ENCODE results near the gene KLHL6.

KLHL6 gene

GRCh38 chr3:183506674-183507320 lies 48.7 kb downstream of the KLHL6 start:
- no peak for DNase-seq (ENCODE audit: low read depth, low spot score)

DNA sequence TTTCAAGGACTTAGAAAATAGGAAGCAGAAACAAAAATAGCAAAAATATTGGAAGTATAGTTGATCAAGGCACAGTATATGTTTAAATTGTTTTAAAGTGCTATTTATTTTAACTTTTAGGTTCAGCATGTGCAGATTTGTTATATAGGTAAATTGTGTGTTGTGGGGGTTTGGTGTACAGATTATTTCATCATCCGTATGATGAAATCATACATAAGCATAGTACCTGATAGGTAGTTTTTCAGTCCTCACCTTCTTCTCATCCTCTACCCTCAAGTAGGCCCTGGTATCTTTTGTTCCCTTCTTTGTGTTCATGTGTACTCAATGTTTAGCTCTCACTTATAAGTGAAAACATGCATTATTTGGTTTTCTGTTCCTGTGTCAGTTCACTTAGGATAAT lies 50.9 kb downstream of the KLHL6 start:
- no peak for DNase-seq (ENCODE audit: low read depth, low spot score)

DNA sequence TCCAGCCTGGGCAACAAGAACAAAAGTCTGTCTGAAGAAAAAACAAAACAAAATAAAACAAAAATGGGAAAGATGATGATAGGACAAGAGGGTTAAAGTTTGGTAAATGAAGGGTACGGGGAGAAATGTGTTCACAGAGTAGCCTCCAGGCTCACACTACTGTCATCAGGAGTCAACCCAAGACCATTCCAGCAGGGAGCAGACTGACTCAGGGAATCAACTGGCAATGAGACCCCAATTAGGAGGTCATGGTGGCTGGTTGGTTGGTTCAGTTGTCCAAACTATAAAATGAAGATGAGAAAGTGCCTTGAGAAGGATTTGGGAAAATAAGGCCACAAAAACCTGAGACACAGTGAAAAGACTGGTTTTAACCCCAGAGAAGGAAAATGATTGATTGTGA lies 51.8 kb downstream of the KLHL6 start:
- DNase-seq (ENCODE audit: low read depth, low spot score): no peak

- DNase-seq (ENCODE audit: low read depth, low spot score): no peak
These were observed 53.0 kb downstream of the KLHL6 start for GRCh38 chr3:183502237-183503181.

DNA sequence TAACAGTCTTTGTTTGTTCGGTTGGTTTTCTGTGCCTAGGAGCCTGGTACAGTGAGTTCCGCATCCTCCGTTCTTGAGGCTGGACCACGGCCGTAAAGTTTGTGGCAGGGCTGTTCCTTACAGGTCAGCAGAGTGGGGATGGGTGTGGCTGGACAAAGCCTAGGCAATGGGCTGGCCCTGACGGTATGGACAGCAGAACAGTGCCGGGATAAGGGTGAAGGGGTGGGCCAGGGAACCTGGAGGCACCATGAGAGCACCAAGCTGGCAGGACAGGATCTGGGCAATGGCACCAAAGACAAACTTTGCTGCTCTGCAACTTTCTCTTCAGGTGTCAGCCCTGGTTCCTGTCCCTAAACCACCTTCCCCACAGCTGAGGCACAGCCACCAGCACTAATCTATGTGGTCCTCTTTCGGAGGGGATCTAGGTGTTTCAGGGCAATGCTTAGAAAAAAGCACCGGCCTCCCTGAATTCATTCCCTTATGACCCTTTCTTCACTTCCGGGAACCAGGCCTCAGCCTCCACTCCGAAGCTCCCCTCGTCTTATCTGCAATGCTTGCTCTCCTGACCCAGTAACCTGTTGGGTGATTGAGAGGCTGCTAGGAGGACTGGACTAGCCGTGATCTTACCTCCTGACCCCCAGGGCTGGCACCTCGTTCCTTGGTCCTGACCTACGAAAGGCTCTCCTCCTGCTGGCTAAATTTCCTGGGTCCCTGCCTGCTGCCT lies 54.4 kb downstream of the KLHL6 start:
- no peak for DNase-seq (ENCODE audit: low read depth, low spot score)

GRCh38 chr3:183500319-183500718 lies 55.2 kb downstream of the KLHL6 start:
- no peak for DNase-seq (ENCODE audit: low read depth, low spot score)

GRCh38 chr3:183498634-183499033 lies 56.9 kb downstream of the KLHL6 start:
- DNase-seq (ENCODE audit: low read depth, low spot score): no peak

- no peak for DNase-seq (ENCODE audit: low read depth, low spot score)
These were observed 58.2 kb downstream of the KLHL6 start for GRCh38 chr3:183497313-183497712.

DNA sequence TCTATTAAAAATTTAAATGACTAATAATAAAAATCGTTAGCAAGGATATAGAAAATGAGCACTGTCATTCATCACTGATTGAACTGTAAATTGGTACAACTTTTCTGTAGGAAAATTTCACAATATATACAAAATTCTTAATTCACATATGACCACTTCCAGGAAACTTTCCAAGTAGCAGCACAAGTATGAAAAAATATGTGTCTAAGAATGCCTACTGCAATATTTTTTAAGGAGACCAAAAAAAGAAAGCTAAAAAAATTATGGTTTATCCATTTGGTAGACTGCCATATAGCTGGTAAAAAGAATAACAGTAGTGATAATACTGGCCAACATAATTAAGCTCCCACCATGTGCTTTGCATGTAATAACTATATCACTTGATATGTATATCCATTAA lies 59.2 kb downstream of the KLHL6 start:
- no peak for DNase-seq (ENCODE audit: low read depth, low spot score)

DNA sequence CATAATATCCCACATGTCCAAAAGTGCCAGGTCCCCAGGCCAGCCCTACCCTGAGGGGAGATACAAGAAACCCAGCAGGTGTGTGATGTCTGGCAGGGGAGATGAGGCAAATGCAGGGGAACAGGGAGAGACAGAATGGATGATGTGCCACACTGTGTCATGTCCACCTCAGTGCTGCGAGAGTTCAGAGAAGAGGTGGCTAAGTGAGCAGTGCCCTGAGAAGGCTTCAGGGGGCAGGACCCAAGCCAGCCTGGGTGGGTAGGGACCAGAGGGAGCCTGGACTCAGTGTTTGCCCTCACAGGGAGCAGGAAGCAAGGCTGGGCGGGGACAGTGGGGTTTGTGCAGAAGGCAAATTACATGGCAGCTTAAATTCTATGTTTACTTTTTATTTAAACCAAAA lies 61.2 kb downstream of the KLHL6 start:
- DNase-seq (ENCODE audit: low read depth, low spot score): no peak

DNA sequence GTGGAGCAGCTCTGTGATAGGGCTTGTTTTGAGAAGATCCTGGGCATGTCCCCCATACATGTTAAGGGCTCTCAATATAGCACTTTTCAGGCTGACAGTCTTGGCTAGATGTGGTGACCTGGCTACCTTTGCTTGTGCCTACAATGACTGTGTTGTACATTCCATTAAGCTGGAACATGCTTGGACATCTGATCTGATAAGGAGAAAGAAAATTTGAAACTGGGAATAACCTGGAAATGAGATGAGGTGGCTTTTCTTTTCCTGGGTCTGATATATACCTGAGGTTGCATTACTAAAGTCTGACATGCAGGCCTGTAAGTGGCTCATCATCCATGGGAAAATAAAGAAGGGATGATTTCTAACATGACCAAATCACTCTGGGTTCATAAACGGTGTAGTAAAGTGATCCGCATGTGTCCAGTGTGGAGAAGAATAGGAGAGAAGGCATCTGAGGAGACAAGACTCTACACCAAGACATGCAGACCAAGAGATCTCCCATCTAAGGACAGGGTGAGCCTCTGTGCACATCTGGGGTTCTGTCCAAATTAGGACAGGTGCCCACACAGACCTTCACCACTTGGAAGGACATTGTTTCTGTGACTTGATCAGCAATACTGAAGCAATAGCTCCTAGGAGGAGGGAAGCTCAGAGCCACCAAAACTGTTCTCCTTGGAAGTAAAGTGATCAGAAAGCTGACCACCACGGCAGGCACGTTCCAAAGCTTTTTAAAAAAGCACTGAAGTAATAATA lies 62.0 kb downstream of the KLHL6 start:
- no peak for DNase-seq (ENCODE audit: low read depth, low spot score)

- no peak for DNase-seq (ENCODE audit: low read depth, low spot score)
These were observed 62.7 kb downstream of the KLHL6 start for GRCh38 chr3:183492849-183493179.

DNA sequence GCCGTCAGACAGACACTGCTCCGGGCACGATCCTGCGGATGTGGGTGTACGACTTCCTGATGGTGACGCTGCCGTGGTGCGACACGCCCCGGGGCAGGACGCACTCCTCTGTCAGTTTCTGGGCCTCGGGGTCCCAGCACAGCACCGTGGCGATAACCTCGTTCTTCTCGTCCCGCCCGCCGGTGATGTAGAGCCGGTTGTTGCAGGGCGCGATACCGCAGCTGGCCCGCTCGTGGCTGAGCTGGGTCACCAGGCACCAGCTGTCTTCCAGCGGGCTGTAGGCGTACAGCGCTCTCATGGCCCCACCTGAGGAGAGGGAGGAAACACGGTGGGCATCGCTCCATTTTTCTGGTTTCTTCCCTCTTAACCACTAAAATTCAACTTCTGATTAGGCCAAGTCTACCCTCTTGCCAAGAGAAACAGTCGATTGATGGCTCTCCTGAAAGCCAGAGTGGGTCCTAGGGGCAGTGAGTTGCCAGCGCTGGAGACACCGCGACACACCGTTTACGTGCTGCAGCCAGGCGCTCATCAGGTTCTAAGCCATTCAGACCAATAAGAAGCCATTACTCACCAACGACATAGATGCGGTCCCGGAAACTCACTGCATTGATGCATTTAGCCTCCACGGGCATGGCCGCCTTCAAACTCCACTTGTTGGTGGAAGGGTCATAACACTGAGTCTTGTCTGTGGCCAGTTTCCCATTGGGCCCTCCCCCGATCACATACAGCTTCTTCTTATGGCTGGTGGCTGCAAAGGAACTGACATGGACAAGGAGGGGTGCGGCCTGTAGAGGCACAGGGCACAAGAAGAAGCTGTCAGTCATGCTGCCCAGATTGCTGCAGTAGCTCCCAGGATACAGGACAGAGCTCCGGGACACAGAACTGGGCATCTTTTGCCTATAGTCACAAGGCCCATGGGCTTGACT lies 63.3 kb downstream of the KLHL6 start:
- no peak for DNase-seq (ENCODE audit: low read depth, low spot score)

GRCh38 chr3:183491109-183491922 lies 64.2 kb downstream of the KLHL6 start:
- DNase-seq (ENCODE audit: low read depth, low spot score): no peak

DNA sequence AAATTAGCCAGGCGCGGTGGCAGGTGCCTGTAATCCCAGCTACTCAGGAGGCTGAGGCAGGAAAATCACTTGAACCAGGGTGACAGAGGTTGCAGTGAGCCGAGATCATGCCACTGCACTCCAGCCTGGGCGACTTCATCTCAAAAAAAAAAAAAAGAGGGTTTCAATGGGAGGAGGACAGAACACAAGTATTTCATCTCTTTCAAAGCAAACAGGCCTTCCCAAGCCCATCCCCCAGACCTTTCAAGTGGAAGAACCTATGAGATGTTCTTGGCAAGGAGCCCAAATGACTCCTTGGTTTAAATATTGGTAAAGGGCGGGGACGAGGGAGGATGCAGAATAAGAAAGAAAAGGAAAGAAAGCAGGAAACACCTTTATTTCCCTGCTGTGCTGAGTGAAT lies 64.9 kb downstream of the KLHL6 start:
- DNase-seq (ENCODE audit: low read depth, low spot score): no peak

DNA sequence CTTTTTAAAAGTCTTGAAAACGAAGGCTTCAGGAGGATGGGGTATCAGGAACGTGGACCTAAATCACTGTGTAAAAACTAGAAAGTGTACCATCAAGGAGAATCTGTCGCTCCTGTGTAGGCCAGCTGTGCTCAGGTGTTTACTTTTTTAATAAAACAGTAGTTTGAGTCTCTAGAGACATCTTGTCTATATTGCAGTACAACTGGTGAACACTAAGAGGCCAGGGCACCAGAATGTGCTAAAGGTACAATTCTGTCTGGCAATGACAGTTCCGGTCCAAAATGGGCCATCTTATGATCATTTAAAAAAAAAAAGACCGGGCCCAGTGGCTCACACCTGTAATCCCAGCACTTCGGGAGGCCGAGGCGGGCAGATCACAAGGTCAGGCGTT lies 65.3 kb downstream of the KLHL6 start:
- DNase-seq (ENCODE audit: low read depth, low spot score): no peak

DNA sequence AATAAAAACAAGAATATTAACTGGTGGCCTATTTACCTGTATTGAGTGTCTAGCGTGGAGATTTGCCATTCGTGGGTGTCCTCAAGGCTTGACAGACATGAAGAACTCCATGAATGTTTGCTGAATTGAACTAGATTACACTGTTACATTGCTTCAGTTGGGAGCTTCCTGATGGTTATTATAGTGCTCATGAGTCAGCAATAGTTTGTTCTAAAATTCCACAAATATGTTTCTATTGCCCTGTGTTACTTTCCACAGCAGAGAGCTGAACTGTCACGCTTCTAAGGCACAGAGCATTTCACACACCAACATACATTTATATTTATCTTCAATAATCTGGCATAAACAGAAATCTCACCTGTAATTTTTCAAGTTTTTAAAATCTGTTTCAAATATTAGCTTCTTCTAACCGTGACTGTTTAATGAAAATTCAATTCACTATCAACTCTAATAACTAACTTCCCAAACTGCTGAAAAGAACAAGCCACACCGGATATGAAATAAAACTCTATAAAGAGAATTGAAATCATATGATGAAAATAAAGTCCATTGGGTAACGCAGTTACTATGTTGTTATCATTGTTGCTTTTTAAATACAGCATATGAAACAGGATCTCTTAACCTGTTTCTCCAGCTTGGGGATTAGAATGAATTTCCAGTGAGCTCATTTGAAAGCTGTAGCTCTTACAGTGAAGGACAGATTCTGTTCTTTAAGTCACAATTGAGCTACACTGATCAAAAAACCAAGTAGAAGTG lies 65.9 kb downstream of the KLHL6 start:
- no peak for DNase-seq (ENCODE audit: low read depth, low spot score)

DNA sequence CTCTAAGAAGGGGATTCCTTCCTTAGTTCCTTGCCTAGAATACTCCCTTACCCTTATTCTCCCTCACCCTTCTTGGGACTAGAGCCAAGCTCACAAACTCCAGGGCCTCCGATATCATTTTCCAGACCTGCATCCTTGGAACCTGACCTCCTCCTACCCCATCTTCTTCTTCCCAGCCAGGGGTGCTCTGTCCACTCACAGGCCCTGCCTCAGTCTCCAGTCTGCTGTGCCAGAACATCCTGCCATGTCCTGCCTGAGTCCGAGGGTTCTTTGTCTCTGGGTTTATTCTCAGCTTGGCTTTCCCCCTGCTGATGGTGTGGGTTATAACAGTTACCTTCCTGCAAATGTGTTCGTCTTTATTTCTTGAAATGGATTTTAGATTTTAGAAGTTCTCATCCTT lies 67.2 kb downstream of the KLHL6 start:
- no peak for DNase-seq (ENCODE audit: low read depth, low spot score)

- no peak for DNase-seq (ENCODE audit: low read depth, low spot score)
These were observed 67.6 kb downstream of the KLHL6 start for GRCh38 chr3:183487896-183488295.
